GF-D8 (cell line): Measurements from ENCODE around the gene DAG1.

Source experiments
- DNase-seq: peaks from one replicate; lab custom pipeline; 2025; lab: John Stamatoyannopoulos, UW

DAG1 gene

DNA sequence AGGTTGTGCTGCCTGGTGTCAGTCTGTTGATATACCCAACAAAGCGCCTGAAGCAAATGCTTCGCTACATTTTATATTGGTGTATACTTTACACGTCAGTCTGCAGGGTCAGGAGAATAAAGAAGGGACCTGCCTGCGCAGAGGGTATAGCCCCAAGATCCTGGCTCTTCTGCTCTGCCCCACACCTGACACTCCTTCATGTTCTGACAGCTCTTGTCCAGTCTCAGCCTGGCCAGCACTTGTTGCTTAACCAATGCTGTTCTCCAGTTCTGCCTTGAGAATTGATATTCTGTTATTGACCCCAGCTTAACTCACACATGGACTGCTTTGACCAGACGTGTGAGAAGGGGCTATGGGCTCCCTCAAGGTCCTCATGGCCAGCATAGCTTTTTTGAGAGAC lies 48.4 kb downstream of the DAG1 start:
- DNase-seq = no peak

DNA sequence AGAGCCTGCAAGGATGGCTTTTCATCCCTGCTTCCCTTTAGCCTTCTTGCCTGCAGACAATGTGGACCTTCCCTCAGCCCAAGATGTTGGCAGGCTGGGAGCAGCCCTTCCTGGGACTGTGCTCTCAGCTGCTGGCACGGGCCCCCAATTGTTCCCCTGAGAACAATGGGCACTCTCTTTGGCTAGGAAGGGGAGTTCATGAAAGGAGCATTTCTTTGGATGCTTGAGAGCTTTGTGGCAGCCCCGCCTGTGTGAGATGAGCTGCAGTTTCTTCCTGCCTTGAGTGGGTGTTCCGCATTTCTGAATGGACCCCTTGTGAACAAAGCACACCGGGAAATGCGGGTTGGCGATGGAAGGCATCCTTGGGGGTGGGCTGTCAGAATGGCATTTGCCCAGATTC lies 49.2 kb downstream of the DAG1 start:
- DNase-seq = no peak

DNA sequence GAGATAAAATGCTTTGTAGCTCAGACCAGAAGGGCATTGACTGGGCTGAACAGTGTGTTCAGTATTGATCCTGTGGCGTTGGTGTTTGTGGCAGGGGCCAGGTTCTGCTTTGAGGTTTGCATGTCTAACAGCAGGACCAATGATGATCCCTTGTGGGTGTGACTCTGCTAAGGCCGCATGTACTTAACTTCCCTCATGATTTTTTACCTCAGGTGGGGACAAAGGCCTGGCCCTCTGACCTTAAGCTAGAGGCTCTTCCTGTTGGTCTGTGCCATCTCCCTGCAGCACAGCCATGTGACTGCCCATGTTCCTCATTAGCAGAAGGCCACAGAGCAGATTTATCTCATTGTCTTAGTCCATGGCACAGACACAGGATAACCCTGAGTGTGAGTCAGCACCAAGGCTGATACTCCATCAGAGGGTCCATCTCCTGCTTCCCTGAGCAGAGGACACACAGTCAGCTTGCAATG lies 49.9 kb downstream of the DAG1 start:
- DNase-seq = no peak

- no peak for DNase-seq
Measured at GRCh38 chr3:49523756-49524747, 54.0 kb downstream of the DAG1 start.

- no peak for DNase-seq
Measured at GRCh38 chr3:49529567-49529966, 59.5 kb downstream of the DAG1 start.

GRCh38 chr3:49530231-49530630 lies 60.2 kb downstream of the DAG1 start:
- DNase-seq = no peak

GRCh38 chr3:49530701-49531100 lies 60.6 kb downstream of the DAG1 start:
- no peak for DNase-seq

GRCh38 chr3:49531218-49531617 lies 61.2 kb downstream of the DAG1 start:
- no peak for DNase-seq

DNA sequence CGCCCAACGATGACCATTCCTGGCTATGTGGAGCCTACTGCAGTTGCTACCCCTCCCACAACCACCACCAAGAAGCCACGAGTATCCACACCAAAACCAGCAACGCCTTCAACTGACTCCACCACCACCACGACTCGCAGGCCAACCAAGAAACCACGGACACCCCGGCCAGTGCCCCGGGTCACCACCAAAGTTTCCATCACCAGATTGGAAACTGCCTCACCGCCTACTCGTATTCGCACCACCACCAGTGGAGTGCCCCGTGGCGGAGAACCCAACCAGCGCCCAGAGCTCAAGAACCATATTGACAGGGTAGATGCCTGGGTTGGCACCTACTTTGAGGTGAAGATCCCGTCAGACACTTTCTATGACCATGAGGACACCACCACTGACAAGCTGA lies 61.6 kb downstream of the DAG1 start:
- DNase-seq = no peak

GRCh38 chr3:49533031-49533430 lies 63.0 kb downstream of the DAG1 start:
- no peak for DNase-seq

DNA sequence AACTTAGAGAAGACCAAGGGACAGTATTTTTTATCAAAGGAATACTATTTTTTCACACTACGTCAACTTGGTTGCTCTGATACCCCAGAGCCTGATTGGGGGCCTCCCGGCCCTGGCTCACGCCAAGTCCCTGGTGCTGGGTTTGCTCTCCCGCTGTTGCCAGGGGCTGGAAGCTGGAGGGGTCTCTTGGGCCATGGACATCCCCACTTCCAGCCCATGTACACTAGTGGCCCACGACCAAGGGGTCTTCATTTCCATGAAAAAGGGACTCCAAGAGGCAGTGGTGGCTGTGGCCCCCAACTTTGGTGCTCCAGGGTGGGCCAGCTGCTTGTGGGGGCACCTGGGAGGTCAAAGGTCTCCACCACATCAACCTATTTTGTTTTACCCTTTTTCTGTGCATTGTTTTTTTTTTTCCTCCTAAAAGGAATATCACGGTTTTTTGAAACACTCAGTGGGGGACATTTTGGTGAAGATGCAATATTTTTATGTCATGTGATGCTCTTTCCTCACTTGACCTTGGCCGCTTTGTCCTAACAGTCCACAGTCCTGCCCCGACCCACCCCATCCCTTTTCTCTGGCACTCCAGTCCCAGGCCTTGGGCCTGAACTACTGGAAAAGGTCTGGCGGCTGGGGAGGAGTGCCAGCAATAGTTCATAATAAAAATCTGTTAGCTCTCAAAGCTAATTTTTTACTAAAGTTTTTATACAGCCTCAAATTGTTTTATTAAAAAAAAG lies 63.9 kb downstream of the DAG1 start:
- DNase-seq = no peak

GRCh38 chr3:49534581-49535441 lies 64.7 kb downstream of the DAG1 start:
- DNase-seq = no peak

DNA sequence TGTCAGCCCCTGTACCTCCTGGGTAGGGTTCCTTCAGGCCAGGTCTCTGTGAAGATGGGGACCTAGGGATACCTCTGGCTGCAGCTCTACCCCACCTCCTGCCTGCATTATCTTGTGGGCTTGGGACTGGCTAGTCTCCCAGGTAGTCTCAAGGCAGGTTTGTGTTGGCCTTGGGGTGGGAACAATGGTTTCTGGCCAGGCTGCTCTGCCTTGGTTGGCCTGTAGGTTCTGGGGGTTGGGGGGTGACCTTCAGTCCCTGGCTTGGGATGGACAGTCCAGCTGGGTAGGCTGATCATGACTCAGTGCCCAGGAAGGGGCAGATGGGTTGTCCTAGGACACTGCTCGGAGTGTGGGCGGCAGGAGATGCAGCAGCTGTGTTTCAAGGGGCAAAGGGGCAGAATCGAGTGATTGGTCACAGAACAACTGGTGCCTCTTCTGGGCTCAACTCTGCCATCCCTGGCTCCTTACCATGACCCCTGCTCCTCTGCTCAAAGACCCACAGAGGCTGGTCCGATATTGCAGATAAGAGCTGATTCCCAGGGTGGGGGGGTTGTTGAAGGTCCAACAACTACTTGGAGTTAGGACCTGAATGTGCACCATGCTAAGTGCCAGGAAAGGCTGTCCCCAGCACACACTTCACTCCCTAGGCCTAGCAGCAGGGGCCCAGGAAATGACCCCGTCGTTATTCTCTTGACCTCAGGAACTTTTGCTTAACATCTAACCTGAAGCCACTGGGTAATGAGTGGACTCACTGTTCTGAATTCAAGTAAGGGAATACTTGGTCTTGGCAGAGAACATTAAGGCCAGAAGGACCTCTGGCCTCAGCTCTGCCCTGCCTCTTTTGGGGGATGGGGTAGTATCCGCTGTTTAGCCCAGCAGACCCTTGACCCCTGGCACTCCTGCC lies 66.2 kb downstream of the DAG1 start:
- DNase-seq = no peak

GRCh38 chr3:49536875-49537533 lies 66.9 kb downstream of the DAG1 start:
- DNase-seq = no peak

DNA sequence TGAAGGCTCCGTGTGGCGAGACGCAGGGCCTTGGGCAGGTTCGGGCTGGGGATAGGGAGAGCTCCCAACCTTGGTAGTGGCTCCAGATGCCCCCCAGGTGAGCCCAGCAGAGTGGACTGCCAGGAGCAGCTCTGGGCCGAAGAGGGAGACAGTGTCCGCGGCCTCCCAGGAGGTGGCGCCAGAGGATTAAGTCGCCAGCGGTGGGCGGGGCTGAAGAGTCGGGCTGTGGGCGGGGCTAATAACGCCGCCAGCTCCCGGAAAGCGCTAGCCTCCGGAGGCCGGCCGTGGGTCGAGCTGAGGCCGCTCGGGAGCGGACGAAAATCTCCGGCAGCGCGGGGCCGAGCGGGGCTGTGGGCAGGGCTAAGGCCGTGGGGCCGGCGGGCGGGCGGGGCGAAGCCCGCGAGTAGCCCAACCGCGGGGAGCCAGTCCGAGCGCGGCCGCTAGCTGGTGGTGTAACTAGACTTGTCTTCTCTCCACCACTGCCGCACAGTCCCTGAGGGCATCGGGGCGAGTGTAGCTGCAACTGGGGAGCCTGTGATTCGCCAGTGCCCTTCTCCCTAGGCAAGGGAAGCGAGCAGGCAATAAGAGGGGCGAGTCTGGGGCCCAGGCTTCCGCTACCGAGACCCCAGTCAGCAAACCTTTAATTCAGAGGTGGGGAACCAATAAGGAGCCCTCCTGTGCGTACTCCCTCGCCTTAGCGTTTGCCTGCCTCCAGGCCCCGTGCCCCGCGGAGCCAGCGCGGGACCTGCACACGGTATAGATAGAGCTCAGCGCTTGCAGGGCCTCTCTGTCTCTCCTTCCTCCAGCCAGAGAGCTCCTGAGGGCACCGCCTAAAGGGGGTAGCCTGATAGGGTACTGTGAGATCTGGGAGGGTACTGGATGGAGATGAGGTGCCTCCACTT lies 69.8 kb downstream of the DAG1 start:
- peak; percentile 48 for DNase-seq

DNA sequence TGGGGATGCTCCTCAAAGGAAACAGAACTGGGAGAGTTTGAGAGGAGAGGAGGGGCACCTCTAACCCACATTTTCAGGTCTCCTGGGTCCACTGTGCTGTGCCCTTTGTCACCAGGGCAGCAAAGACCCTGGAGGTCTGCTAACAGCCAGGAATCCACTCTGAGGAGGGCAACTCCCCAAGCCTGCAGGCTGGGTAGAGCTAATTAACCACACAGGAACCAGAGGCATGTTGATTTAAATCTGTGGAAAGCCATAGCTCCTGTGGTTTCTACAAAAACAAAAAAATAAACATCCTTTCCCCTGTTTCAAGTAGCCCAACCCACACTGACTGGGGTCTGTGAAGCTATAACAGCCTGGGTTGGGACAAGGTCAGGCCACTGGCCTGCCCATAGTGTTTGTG lies 82.0 kb downstream of the DAG1 start:
- DNase-seq = no peak

DNA sequence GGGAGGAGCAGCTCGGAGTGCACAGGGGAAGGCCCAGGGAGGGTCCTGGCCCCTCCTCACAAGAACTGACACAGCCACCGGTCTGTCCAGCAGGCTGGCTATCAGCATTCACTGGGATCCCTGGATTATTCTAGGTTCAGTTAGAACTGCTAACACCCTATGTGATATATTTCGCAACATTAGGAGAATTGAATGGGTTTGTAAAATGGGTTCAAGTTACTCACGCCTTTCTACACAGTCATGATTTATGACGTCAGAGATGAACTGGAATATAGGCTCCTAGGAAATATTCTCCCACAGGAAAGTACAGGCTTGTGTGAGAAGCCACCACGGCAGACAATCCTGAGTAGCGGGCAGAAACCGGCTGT lies 83.2 kb downstream of the DAG1 start:
- no peak for DNase-seq

- no peak for DNase-seq
Measured at GRCh38 chr3:49553692-49554632, 83.9 kb downstream of the DAG1 start, which contains the start of gene BSN. Gene BSN (plus strand): TSS chr3:49554477. CDS start chr3:49554603, 126 bp downstream.
